HG03354 (cell line): ENCODE measurements around the gene SMIM1.
"Not testable (repeated sequence)": the region's sequence is repeated elsewhere in the genome, so short reads cannot be mapped to it uniquely, and the experiment has no call there.

Experiments
- ATAC-seq: cut with Tn5 transposase; IDR thresholded peaks from one replicate; pipeline ENCODE4 v1.9.1; 2021; ENCODE audit warnings: mild to moderate bottlenecking; ENCODE audit not compliant: unreplicated experiment, poor library complexity, severe bottlenecking

SMIM1 gene

DNA sequence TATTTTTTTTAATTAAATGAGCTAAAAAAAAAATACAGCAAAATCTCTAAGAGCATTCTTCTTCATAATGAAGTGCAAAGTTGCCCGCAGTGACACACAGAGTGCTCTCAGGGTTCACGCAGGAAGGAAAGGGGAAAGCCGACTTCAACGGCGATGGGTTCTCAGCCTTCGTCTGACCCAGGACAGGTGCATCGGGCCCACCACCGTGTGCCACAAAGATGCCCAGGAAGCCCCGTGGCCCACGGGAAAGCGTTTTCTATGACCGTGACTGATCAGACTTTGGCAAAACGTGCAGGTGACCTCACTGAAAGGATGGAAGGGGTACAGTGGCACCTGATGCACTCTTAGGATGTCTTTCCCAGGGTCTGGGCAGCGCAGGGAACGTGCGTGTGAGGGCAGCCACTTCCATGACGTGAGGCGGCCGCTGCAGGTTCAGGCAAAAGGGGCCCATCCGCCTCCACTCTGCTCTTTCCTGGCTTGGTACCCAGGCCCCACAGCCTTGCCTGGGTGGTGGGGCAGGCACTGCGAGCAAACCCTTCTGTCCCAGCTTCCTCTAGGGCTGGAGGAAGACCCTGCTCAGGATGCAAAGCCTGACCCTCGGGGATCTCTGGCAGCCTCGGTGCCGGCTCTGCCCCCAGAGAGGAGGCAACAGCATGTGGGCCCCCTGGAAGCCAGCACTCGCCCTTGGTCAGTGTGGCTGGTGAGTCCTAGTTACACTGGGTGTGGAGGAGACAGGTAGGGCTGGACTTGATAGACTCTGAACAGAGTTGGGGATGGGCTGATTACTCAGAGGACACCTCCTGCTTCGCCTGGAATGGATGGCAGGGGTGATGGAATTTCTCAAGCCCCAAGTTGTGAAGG is 15.4 kb downstream of the SMIM1 start:
- ATAC-seq = no peak

DNA sequence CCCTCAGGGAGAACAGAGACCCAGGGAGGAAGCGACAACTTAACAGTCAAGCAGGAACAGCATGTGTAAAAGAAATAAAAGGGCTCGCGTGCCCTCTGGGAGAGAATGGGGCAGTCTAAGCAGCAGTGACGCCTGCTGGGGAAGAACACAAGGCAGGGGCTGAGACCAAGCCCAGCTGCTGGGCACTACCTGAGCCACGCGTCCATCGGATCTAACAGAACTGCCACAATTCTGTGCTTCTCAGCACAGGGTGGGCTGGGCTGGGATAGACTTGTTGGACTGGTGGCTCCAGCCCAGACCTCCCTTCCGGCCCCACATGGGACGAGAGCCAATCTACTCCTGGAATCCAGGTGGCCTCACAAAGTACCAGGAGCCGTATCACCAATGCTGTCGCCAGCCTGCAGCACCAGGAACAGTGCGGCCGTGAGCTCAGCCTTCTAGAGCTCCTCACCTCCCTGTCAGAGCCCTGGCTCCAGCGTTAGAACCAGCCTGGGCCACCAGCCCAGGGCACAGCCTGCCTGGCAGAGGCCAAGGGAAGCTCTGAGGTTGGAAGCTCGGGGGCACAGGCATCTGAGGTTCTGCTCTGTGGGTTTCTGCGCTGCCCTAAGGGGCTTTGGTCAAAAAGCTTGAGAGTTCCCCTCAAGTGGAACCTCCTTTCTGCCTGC is 16.3 kb downstream of the SMIM1 start:
- ATAC-seq = no peak

DNA sequence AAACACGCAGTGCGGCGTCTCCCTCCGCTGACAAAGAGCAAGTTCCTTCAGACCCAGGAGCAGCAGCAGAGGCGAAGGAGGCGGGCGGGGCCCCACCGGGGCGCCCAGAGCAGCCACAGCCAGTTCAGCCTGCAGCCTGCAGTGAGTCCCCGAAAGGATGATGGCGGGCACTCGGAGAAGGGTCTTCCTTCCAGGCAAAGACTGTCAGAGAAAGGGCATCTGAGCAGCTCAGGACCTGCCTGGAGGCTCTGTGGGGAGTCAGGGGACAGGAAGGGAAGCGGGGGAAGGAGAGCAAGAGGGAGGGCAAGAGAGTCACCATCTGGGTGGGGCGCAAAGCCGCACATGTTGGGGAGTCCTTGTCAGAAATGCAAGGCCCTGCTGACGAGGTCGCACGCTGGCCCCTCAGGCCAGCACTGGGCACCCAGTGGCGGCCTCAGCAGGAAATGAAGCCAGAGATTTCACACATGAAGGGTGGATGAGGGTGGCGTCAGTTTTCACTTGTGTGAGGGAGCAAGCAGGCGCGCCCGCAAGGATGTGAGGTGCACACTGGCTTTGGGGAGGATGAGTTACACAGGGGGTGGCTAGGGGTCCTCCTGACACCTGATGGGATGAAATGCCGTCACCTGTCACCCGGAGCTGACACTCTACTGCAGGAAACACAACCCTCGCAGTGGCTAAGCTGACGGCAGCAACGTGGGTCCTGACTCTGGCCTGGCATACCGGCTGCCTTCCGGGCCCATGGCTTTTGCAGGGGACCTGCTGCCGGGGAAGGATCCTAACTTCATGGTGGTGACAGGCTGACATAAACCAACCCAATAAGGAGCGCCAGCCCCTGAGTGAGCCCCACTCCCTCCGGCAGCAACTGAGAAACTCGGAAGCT is 17.1 kb downstream of the SMIM1 start:
- no peak for ATAC-seq

DNA sequence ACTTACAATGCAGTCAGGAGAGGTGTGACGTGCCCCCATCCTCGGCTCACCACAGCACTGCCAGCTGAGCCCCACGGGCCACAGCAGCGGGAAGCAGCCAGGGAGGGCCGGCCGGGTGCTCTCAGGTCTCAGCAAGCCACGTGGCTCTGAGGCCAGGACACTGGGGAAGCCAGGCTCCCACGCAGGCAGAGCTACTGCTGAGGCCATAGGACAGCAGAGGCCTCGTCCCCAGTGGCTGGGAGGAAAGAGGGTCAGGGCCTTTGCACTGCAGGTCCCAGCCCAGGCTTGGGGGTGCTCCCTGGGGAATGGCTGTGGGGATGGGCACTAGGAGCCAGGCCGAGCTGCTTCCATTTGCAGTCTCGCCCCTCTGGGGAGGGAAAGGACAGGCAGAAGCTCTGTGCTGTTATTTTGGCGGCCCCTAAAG is 18.0 kb downstream of the SMIM1 start:
- ATAC-seq = no peak

GRCh38 chr1:3790952-3791351 is 18.4 kb downstream of the SMIM1 start:
- ATAC-seq = no peak

GRCh38 chr1:3795453-3796214 is 23.1 kb downstream of the SMIM1 start:
- ATAC-seq = peak; percentile 34

- peak; percentile 99 for ATAC-seq
Measured at GRCh38 chr1:3796215-3797061, 23.9 kb downstream of the SMIM1 start, which contains the start of gene LRRC47. Gene LRRC47 (minus strand): TSS chr1:3796498. CDS start chr1:3796476, 22 bp downstream.

- ATAC-seq = no peak
Measured at GRCh38 chr1:3799976-3800685, 27.6 kb downstream of the SMIM1 start.

DNA sequence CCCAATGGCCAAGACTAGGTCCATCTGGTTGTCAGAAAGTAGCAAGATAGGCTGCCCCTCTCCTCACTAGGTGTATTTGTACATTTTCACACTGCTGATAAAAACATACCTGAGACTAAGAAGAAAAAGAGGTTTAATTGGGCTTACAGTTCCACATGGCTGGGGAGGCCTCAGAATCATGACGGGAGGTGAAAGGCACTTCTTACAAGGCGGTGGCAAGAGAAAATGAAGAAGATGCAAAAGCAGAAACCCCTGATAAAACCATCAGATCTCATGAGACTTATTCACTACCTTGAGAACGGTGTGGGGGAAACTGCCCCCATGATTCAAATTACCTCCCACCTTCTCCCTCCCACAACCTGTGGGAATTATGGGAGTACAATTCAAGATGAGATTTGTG is 28.2 kb downstream of the SMIM1 start:
- ATAC-seq = not testable (repeated sequence)

- no peak for ATAC-seq
Measured at GRCh38 chr1:3803905-3804626, 31.5 kb downstream of the SMIM1 start.

DNA sequence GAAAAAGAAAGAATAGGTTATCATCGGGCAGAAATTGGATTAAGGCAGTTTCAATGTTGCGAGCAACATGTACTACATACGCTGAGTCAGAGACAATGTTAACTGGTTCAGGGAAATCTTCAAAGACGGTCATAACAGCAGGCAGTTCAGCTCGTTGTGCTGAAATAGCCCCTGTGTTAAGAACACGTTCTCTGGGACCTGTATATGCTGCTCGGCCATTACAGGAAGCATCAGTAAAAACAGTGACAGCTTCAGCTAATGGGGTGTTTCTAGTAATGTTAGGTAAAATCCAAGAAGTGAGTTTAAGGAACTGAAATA is 32.0 kb downstream of the SMIM1 start:
- ATAC-seq = not testable (repeated sequence)

DNA sequence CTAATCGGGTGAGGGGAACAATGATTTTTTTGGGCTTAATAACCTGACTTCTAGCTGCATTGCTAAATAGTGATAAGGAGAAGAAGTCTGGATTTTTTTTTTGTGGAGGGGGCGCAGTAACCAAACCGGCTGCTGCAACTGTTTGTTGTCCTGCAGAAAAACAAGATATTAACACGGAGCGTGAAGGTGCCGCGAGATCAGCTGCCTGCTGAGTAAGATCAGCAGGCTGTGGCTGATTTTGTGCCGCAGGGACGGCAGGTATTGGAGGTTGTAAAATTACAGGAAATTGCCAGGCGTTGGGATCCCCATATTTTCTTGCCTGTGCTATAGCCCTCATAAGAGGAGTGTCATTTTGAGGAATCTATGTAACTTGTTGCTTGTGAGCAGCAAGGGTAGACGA is 32.5 kb downstream of the SMIM1 start:
- no peak for ATAC-seq

DNA sequence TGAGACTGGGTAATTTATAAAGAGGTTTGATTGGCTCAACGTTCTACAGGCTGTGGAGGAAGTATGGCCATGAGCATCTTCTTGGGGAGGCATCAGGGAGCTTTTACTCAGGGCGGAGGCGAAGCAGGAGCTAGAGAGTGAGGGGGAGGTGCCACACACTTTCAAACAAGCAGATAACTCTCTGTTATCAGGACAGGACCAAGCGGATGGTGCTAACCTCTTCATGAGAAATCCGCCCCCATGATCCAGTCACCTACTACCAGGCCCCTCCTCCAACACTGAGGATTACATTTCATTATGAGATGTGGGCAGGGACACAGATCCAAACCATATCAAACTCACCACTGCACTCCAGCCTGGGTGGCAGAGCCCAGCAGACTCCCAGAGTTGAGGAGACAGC is 35.2 kb downstream of the SMIM1 start:
- no peak for ATAC-seq

GRCh38 chr1:3809680-3810079 is 37.1 kb downstream of the SMIM1 start:
- ATAC-seq = no peak

GRCh38 chr1:3810149-3810761 is 37.7 kb downstream of the SMIM1 start:
- ATAC-seq = not testable (repeated sequence)

DNA sequence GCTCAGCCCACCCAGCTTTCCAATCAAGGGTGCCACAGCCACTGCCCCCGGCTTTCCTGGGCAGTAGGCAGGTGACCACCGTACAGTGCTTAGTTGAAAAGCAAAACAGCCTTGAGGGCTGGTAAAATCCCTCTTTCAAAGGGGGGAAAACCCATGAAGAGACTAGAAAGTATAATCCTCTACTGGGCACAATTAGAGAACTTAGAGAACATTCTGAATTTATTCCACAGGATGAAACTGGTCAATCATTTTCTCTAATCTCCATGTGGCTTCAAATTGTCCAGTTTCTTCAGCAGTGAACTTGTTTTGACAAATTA is 39.0 kb downstream of the SMIM1 start:
- no peak for ATAC-seq

- no peak for ATAC-seq
Measured at GRCh38 chr1:3814065-3814464, 41.5 kb downstream of the SMIM1 start.
